HCT116 (cell line): ENCODE results near the gene MAP3K5. TPM values are rescaled to one million over a fixed set of nuclear protein-coding genes. Genes with fewer than 3 reads are reported as not detected.
A peak's percentile ranks its signal among the peaks of the same experiment; 100 is the strongest.

Experiments used
- ATAC-seq: fragments of 200-7000 bp; cut with Tn5 transposase; 2 replicates; pipeline ENCODE4 v1.9.1; 2020; ENCODE audit warnings: mild to moderate bottlenecking, moderate library complexity
- BruUV-seq: library from RNA; stranded (reverse); fragments of 400-500 nt; replicated peaks from 2 replicates; lab custom pipeline; 2021; lab: Mats Ljungman, UMichigan
- CTCF ChIA-PET: fragments of 300-600 bp; sonication (Branson Sonifier 250); formaldehyde crosslinking; loops from one replicate; lab custom pipeline; 2021; ENCODE audit warnings: antibody characterized with exemption; lab: Charles Lee
- POLR2A ChIA-PET: fragments of 300-600, 350-600 bp; sonication (Branson Sonifier 250); formaldehyde crosslinking; loops from one replicate; lab custom pipeline; 2021; ENCODE audit warnings: antibody characterized with exemption; lab: Charles Lee
- RAD21 ChIA-PET, 2 experiments: fragments of 300-600 bp; sonication (Branson Sonifier 250); formaldehyde crosslinking; loops; one replicate each; lab custom pipeline; 2023; ENCODE audit warnings: low total read pairs in 2 of 2; ENCODE audit not compliant: uncharacterized antibody in 2 of 2, unreplicated experiment in 2 of 2, low non-redundant PET in 1 of 2; lab: Charles Lee
- DNase-seq: peaks from one replicate; pipeline ENCODE4 v3.0.0-alpha.2; 2010; ENCODE audit warnings: low read depth, low spot score
- H2AFZ ChIP-seq: fragments of 200-600 bp; shearing (Covaris generic), sonication (generic); 2 replicates; pipeline ENCODE4 v1.6.1; 2017; ENCODE audit warnings: low read depth, mixed run types, mixed read lengths, antibody characterized with exemption, low read length; ENCODE audit not compliant: poor library complexity, severe bottlenecking
- H3K27ac ChIP-seq: 2 replicates; pipeline ENCODE4 v1.5.1; 2012; ENCODE audit warnings: low read depth, low read length
- H3K27me3 ChIP-seq: fragments of 200-600 bp; sonication (generic); 2 replicates; pipeline ENCODE4 v1.6.1; 2016; ENCODE audit warnings: mixed run types, low read length, mixed read lengths; ENCODE audit not compliant: insufficient read depth
- H3K36me3 ChIP-seq, 2 experiments: fragments of 200-500 bp in 1 of 2; fragments of 200-600 bp in 1 of 2; sonication (Bioruptor generic) in 1 of 2; sonication (generic) in 1 of 2; 2 replicates each; pipeline versions ENCODE4 v1.5.1 to v1.6.1; 2014 to 2016; ENCODE audit warnings: low read length in 2 of 2, inconsistent platforms in 1 of 2, mixed read lengths in 1 of 2, mixed run types in 1 of 2; ENCODE audit not compliant: insufficient read depth in 2 of 2, control insufficient read depth in 1 of 2
- H3K4me1 ChIP-seq, 2 experiments: fragments of 200-600 bp in 1 of 2; sonication (generic) in 1 of 2; 2 replicates each; pipeline versions ENCODE4 v1.5.1 to v1.6.1; 2012 to 2017; ENCODE audit warnings: low read length in 2 of 2, inconsistent platforms in 1 of 2, mild to moderate bottlenecking in 1 of 2, mixed read lengths in 1 of 2, mixed run types in 1 of 2, moderate library complexity in 1 of 2; ENCODE audit not compliant: insufficient read depth in 2 of 2, control insufficient read depth in 1 of 2
- H3K4me2 ChIP-seq: fragments of 200-600 bp; sonication (generic); 2 replicates; pipeline ENCODE4 v1.6.1; 2017; ENCODE audit warnings: mixed run types, low read length, mixed read lengths
- H3K4me3 ChIP-seq, 2 experiments: fragments of 200-600 bp in 1 of 2; sonication (generic) in 1 of 2; replicated peaks in 1 of 2; 2 replicates each; pipeline ENCODE4 v1.5.1; 2011 to 2016; ENCODE audit warnings: low read length in 2 of 2, control low read depth in 1 of 2, low read depth in 1 of 2, mild to moderate bottlenecking in 1 of 2, mixed read lengths in 1 of 2, mixed run types in 1 of 2
- H3K79me2 ChIP-seq: fragments of 200-600 bp; sonication (generic); 2 replicates; pipeline ENCODE4 v1.6.1; 2017; ENCODE audit warnings: mild to moderate bottlenecking, mixed run types, low read length, moderate library complexity, mixed read lengths; ENCODE audit not compliant: insufficient read depth
- H3K9ac ChIP-seq: fragments of 200-600 bp; sonication (generic); 2 replicates; pipeline ENCODE4 v1.6.1; 2016; ENCODE audit warnings: low read length, mixed read lengths
- H3K9me2 ChIP-seq: fragments of 200-600 bp; sonication (generic), shearing (Covaris generic); 2 replicates; pipeline ENCODE4 v1.6.1; 2017; ENCODE audit warnings: mixed run types, mild to moderate bottlenecking, moderate library complexity; ENCODE audit not compliant: insufficient read depth
- H3K9me3 ChIP-seq, 2 experiments: fragments of 200-500 bp in 1 of 2; fragments of 200-600 bp in 1 of 2; sonication (Bioruptor generic) in 1 of 2; sonication (generic) in 1 of 2; 2 replicates each; pipeline ENCODE4 v1.6.1; 2014 to 2017; ENCODE audit warnings: low read length in 2 of 2, mixed read lengths in 2 of 2, inconsistent platforms in 1 of 2, low read depth in 1 of 2, mild to moderate bottlenecking in 1 of 2, mixed run types in 1 of 2, moderate library complexity in 1 of 2; ENCODE audit not compliant: control insufficient read depth in 1 of 2, insufficient read depth in 1 of 2
- H4K20me1 ChIP-seq: fragments of 200-600 bp; sonication (generic), shearing (Covaris generic); 2 replicates; pipeline ENCODE4 v1.6.1; 2017; ENCODE audit warnings: mixed run types, mild to moderate bottlenecking, moderate library complexity; ENCODE audit not compliant: insufficient read depth
- CBX3 ChIP-seq: IDR thresholded peaks from 2 replicates; pipeline ENCODE4 v1.6.1; 2012; ENCODE audit warnings: low read depth
- CEBPB ChIP-seq: IDR thresholded peaks from 2 replicates; pipeline ENCODE4 v1.6.1; 2012; ENCODE audit warnings: low read depth
- EGR1 ChIP-seq: IDR thresholded peaks from 2 replicates; pipeline ENCODE4 v1.6.1; 2012; ENCODE audit warnings: low read depth
- EZH2 ChIP-seq: fragments of 200-600 bp; sonication (generic); IDR thresholded peaks from 2 replicates; pipeline ENCODE4 v1.6.1; 2017; ENCODE audit warnings: antibody characterized with exemption, mixed run types
- EZH2phosphoT487 ChIP-seq: fragments of 200-600 bp; IDR thresholded peaks from 2 replicates; pipeline ENCODE4 v1.6.1; 2018; ENCODE audit warnings: antibody characterized with exemption, borderline replicate concordance
- JUND ChIP-seq: IDR thresholded peaks from 2 replicates; pipeline ENCODE4 v1.6.1; 2012
- POLR2AphosphoS5 ChIP-seq: IDR thresholded peaks from 2 replicates; pipeline ENCODE4 v1.6.1; 2011; ENCODE audit warnings: mild to moderate bottlenecking, low read depth, low read length, moderate library complexity
- SP1 ChIP-seq: IDR thresholded peaks from 2 replicates; pipeline ENCODE4 v1.6.1; 2012; ENCODE audit warnings: low read depth
- TCF7L2 ChIP-seq: IDR thresholded peaks from 2 replicates; pipeline ENCODE4 v1.7.0; 2011; ENCODE audit warnings: borderline replicate concordance, inconsistent platforms; ENCODE audit not compliant: insufficient read depth, insufficient read length; ENCODE audit errors: extremely low read depth
- YY1 ChIP-seq: IDR thresholded peaks from 2 replicates; pipeline ENCODE4 v1.6.1; 2011; ENCODE audit warnings: low read length, low read depth, moderate library complexity, mild to moderate bottlenecking; ENCODE audit not compliant: insufficient replicate concordance; ENCODE audit errors: extremely low read depth
- ZFX ChIP-seq: fragments of 450-650 bp; IDR thresholded peaks from 2 replicates; pipeline ENCODE4 v1.6.1; 2017
- ZNF274 ChIP-seq: fragments of 200-500 bp; sonication (Bioruptor generic); IDR thresholded peaks from 2 replicates; pipeline ENCODE4 v1.6.1; 2014; ENCODE audit warnings: mild to moderate bottlenecking, low read depth, low read length, inconsistent platforms
- intact Hi-C: fragments of 100-400 bp; cut with micrococcal nuclease; formaldehyde crosslinking; loops from 2 replicates; pipeline ENCODE4 v1.10.0; 2022
- total RNA-seq: library from RNA; stranded (reverse); gene quantifications from one replicate; pipeline ENCODE4 v1.2.1, GENCODE V29; 2021; ENCODE audit not compliant: unreplicated experiment
- TF ChIP-seq, protein P1 (sequence below): IDR thresholded peaks from 2 replicates; pipeline ENCODE4 v1.6.1; 2012
- TF ChIP-seq, protein P2 (sequence below): IDR thresholded peaks from 2 replicates; pipeline ENCODE4 v1.6.1; 2012
- TF ChIP-seq, protein P3 (sequence below): IDR thresholded peaks from 2 replicates; pipeline ENCODE4 v1.6.1; 2011; ENCODE audit warnings: mild to moderate bottlenecking, low read length, moderate library complexity; ENCODE audit not compliant: insufficient replicate concordance; ENCODE audit errors: extremely low read depth

MAP3K5 gene
- total RNA-seq, 1 experiment from 2014 or later = 11.8 TPM

DNA sequence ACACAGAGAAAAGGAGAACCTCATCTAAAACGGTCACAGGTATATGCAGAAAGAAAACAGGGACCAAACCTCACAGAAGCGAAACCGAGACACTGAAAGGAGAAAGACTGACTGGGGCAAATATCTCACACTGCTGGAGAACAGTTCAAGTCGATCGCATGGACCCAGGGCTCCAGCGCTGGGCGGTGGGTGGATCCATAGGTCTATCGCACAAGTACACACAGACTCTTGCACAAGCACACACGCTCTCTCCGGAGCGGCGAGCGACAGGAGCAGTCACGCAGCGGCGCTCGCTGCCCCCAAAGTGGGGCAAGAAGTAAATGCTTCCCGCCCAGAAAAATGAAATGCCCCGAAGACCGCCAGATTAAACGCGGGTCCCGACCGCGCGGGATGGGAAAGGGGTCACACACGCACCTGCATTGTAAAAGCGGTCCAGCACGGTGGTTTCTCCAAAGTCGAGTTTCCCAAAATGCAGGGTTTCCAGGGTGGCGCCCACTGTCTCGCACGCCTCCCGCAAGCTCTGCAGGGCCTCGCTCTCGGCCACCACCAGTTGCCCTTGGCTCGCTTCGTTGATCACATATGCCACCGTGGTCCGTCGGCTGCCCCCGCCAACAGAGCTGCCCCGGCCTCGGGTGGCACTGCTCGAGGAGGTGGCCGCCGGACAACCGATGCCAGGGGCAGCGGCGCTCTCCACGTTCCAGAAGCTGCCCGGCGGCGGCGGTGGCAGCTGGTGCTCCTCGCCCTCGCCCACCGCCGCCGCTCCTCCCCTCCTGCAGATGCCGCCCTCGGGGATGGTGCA, 782 bp downstream of the MAP3K5 start:
- no peak overlapping the region for H2AFZ ChIP-seq
- no peaks in the 10 kb centered on the region for H3K9me3 ChIP-seq
- RAD21 ChIA-PET = interaction anchor here (0.6 to 1.7 kb wide), 5 partner anchors 136 to 373 kb away, joined by 3 to 29 read pairs (median 5); no protein-coding TSS in a partner anchor
- no peaks in the 10 kb centered on the region for H3K27me3 ChIP-seq
- H3K4me2 ChIP-seq = peak overlapping the region; percentile 99
- peak overlapping the region; percentile 88 for H3K27ac ChIP-seq
- no peaks in the 10 kb centered on the region for H4K20me1 ChIP-seq
- DNase-seq = no peak
- intact Hi-C loops = loop anchor here (1.0 kb wide), 1 partner anchor 183 kb away; no protein-coding TSS in a partner anchor
- TF ChIP-seq ZFX = no peak
- peak; percentile 28; the same call in 1 of the 2 replicates for TF ChIP-seq POLR2AphosphoS5
- TF ChIP-seq ZNF274 = no peak
- TF ChIP-seq EGR1 = no peak
- TF ChIP-seq EZH2 = no peak
- no peak for TF ChIP-seq YY1
- 0 out of 2 replicates have a peak, but pooled peaks have one; percentile 22 for TF ChIP-seq SP1
- TF ChIP-seq, protein P1, sequence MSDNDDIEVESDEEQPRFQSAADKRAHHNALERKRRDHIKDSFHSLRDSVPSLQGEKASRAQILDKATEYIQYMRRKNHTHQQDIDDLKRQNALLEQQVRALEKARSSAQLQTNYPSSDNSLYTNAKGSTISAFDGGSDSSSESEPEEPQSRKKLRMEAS = 0 out of 2 replicates have a peak, but pooled peaks have one; percentile 19
- TF ChIP-seq, protein P2, sequence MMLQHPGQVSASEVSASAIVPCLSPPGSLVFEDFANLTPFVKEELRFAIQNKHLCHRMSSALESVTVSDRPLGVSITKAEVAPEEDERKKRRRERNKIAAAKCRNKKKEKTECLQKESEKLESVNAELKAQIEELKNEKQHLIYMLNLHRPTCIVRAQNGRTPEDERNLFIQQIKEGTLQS = no peak
- 0 out of 2 replicates have a peak, but pooled peaks have one; percentile 12 for TF ChIP-seq CBX3
- TF ChIP-seq CEBPB = peak; percentile 58
- no peak for TF ChIP-seq JUND
- TF ChIP-seq TCF7L2 = no peak
- no peak for TF ChIP-seq EZH2phosphoT487
- TF ChIP-seq, protein P3, sequence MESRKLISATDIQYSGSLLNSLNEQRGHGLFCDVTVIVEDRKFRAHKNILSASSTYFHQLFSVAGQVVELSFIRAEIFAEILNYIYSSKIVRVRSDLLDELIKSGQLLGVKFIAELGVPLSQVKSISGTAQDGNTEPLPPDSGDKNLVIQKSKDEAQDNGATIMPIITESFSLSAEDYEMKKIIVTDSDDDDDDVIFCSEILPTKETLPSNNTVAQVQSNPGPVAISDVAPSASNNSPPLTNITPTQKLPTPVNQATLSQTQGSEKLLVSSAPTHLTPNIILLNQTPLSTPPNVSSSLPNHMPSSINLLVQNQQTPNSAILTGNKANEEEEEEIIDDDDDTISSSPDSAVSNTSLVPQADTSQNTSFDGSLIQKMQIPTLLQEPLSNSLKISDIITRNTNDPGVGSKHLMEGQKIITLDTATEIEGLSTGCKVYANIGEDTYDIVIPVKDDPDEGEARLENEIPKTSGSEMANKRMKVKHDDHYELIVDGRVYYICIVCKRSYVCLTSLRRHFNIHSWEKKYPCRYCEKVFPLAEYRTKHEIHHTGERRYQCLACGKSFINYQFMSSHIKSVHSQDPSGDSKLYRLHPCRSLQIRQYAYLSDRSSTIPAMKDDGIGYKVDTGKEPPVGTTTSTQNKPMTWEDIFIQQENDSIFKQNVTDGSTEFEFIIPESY = no peak
- TF ChIP-seq, all 23 proteins: peak for 5
- ChIA-PET POLR2A (interaction anchor here (0.8 to 1.4 kb wide), 9 partner anchors 10 to 502 kb away, joined by 3 to 16 read pairs (median 4); partner anchors contain the start of gene BCLAF1), CTCF (interaction anchor here (0.6 to 4.9 kb wide), 31 partner anchors 8 to 244 kb away, joined by 3 to 158 read pairs (median 5); partner anchors contain the start of gene MAP7)
- peak; percentile 8; the same call in 1 of the 2 replicates for ATAC-seq
- peak overlapping the region; percentile 72 to 88 for H3K4me3 ChIP-seq
- H3K9me2 ChIP-seq = no peaks in the 10 kb centered on the region
- H3K79me2 ChIP-seq = peaks cover 25% of the 10 kb centered on the region
- H3K9ac ChIP-seq = peak overlapping the region; percentile 87
- H3K36me3 ChIP-seq = no peaks in the 10 kb centered on the region
- H3K4me1 ChIP-seq = peaks cover 22 to 40% of the 10 kb centered on the region in 2 experiments
- no TSS peak for BruUV-seq
